Osteoblast (primary cell): ENCODE results near the gene PLA2G4E. TPM values are rescaled to one million over a fixed set of nuclear protein-coding genes. Genes with fewer than 3 reads are reported as not detected.

Experiments
- DNase-seq: peaks from one replicate; pipeline ENCODE4 v3.0.0; 2011; ENCODE audit warnings: low spot score, mixed read lengths; ENCODE audit not compliant: insufficient read length; ENCODE audit errors: missing footprints
- H2AFZ ChIP-seq: 2 replicates; pipeline ENCODE4 v1.6.0; 2011; ENCODE audit warnings: mild to moderate bottlenecking, low read length
- H3K27ac ChIP-seq: 2 replicates; pipeline ENCODE4 v1.5.1; 2011; ENCODE audit warnings: mild to moderate bottlenecking, low read depth, low read length, moderate library complexity
- H3K27me3 ChIP-seq: 2 replicates; pipeline ENCODE4 v1.6.0; 2012; ENCODE audit warnings: mild to moderate bottlenecking, control low read depth, inconsistent platforms, low read length, moderate library complexity; ENCODE audit not compliant: insufficient read depth
- H3K36me3 ChIP-seq: 2 replicates; pipeline ENCODE4 v1.5.1; 2011; ENCODE audit warnings: mild to moderate bottlenecking, low read length, control low read depth, moderate library complexity; ENCODE audit not compliant: insufficient read depth
- H3K4me1 ChIP-seq: 2 replicates; pipeline ENCODE4 v1.5.1; 2011; ENCODE audit warnings: mild to moderate bottlenecking, low read length, control low read depth, moderate library complexity; ENCODE audit not compliant: insufficient read depth
- H3K4me2 ChIP-seq: 2 replicates; pipeline ENCODE4 v1.6.0; 2011; ENCODE audit warnings: mild to moderate bottlenecking, low read length; ENCODE audit not compliant: insufficient read depth
- H3K4me3 ChIP-seq: fragments of 200-600 bp; sonication (generic); 3 replicates; pipeline ENCODE4 v1.5.1; 2012; ENCODE audit warnings: mild to moderate bottlenecking, low read length, inconsistent platforms; ENCODE audit not compliant: insufficient read depth
- H3K79me2 ChIP-seq: 2 replicates; pipeline ENCODE4 v1.6.0; 2012; ENCODE audit warnings: mild to moderate bottlenecking, low read length, control low read depth, inconsistent platforms; ENCODE audit not compliant: insufficient read depth
- H3K9me3 ChIP-seq: 2 replicates; pipeline ENCODE4 v1.5.1; 2011; ENCODE audit warnings: low read depth, low read length, control low read depth
- H4K20me1 ChIP-seq: 2 replicates; pipeline ENCODE4 v1.6.0; 2012; ENCODE audit warnings: mild to moderate bottlenecking, low read length, control low read depth; ENCODE audit not compliant: insufficient read depth
- total RNA-seq: library from RNA; depleted of rRNA; stranded (reverse); fragments of >200 nt; gene quantifications from 2 replicates; pipeline ENCODE4 v1.2.3, GENCODE V29; 2012
- TF ChIP-seq, protein P1 (sequence below): IDR thresholded peaks from 2 replicates; pipeline ENCODE4 v1.5.1; 2011; ENCODE audit warnings: mild to moderate bottlenecking, low read depth, low read length, moderate library complexity; ENCODE audit errors: extremely low read depth

PLA2G4E gene
- total RNA-seq, 1 donor = not detected

DNA sequence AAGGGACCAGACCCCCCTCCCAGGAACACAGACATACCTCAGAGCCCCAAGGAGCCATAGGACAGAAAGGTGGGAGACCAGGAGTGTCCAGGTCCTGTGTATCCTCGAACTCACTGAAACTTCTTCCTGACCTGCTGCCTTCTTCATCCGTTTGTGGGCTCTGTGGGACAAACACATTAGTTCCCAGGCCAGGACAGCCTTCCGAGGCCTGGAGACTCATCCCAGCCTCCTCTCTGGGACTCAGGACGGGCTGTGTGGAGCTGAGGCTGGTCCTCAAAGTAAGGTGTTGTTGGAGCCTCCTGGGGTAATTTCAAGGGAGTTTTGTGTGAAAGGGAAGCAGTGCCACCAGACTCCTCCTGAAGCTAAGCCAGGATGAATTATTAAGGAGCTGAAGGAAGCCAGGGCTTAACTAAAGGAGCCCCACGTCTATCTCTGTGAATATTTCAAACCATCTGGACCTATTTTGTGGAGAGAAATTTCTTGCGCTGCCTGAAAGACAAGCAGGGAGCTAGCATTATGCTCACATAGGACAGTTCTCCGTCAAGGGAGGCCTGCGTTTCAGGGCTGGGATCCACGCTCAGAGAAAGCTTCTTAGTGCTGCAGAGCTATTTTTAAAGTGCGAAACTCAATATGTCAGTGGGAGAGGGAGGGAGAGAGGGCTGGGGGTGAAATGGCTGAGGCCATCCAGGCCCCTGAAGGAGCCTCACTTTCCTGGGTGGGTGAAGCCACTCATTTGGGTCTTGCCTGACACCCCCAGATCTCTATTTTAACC, 29.8 kb upstream of the PLA2G4E start:
- TF ChIP-seq, protein P1, sequence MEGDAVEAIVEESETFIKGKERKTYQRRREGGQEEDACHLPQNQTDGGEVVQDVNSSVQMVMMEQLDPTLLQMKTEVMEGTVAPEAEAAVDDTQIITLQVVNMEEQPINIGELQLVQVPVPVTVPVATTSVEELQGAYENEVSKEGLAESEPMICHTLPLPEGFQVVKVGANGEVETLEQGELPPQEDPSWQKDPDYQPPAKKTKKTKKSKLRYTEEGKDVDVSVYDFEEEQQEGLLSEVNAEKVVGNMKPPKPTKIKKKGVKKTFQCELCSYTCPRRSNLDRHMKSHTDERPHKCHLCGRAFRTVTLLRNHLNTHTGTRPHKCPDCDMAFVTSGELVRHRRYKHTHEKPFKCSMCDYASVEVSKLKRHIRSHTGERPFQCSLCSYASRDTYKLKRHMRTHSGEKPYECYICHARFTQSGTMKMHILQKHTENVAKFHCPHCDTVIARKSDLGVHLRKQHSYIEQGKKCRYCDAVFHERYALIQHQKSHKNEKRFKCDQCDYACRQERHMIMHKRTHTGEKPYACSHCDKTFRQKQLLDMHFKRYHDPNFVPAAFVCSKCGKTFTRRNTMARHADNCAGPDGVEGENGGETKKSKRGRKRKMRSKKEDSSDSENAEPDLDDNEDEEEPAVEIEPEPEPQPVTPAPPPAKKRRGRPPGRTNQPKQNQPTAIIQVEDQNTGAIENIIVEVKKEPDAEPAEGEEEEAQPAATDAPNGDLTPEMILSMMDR = no peak
- H2AFZ ChIP-seq = no peak overlapping the region
- H3K27ac ChIP-seq = no peak overlapping the region
- no peak overlapping the region for H3K4me3 ChIP-seq
- H3K79me2 ChIP-seq = no peaks in the 10 kb centered on the region
- no peaks in the 10 kb centered on the region for H3K4me1 ChIP-seq
- H3K27me3 ChIP-seq = peaks cover 40% of the 10 kb centered on the region
- H3K9me3 ChIP-seq = no peaks in the 10 kb centered on the region
- H3K4me2 ChIP-seq = no peak overlapping the region
- no peaks in the 10 kb centered on the region for H4K20me1 ChIP-seq
- no peaks in the 10 kb centered on the region for H3K36me3 ChIP-seq
- no peak for DNase-seq

DNA sequence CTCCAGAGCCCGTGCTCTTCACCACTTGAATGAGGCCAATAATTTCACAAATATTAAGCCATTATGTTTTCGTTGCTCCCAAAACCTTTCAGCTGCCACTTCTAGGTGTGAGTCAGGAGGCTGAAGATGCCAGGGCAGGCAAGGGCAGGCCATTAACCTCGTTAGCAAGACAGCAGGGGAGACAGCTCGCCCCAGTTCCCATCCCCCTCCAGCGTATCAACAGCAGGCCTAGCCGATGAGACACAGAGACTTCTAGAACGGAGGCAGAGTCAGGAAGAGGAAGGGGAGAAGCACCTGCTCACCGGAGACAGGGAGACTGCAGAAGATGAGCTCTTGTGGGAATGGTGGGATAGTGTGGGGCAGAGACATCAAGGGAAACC, 28.0 kb upstream of the PLA2G4E start:
- Histone ChIP-seq H3K4me1 (no peaks in the 10 kb centered on the region), H3K36me3 (no peaks in the 10 kb centered on the region), H3K4me3 (no peak overlapping the region), H3K79me2 (no peaks in the 10 kb centered on the region), H4K20me1 (no peaks in the 10 kb centered on the region), H3K27me3 (peaks cover 37% of the 10 kb centered on the region), H3K4me2 (no peak overlapping the region), H2AFZ (no peak overlapping the region), H3K9me3 (no peaks in the 10 kb centered on the region), H3K27ac (no peak overlapping the region)
- no peak for DNase-seq
- TF ChIP-seq, protein P1 = no peak

DNA sequence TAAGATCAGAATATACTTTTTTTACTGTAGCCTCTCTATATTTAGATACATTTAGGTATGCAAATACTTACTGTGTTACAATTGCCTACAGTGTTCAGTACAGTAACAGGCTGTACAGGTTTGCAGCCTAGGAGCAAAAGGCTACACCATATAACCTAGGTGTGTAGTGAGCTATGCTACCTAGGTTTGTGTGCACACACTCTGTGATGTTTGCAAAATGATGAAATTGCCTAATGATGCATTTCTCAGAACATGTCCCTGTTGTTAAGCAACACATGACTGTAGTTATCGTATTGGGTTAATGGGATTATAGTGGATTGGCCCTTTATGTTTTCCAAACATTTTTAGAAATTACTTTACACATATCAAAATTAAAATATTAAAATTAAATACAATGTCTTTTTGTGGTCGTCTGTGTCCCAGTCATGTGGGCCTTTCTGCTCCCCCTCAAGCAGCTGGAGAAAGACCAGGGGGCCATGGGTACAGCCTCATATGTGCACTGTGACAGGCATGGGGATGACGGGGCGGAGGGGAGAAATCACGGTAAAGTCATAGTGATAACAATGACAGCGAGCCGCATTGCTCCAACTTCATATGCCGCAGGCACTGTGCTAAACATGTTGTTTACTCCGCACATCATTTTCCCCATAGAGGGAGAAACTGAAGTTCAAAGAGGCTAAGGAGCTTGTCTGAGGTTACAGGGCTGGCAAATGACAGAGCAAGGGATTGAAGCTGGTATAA, 27.4 kb upstream of the PLA2G4E start:
- no peaks in the 10 kb centered on the region for H3K9me3 ChIP-seq

More for the DNA sequence above, 27.4 kb upstream of the PLA2G4E start:
- no peaks in the 10 kb centered on the region for H3K36me3 ChIP-seq
- H3K4me1 ChIP-seq = no peaks in the 10 kb centered on the region
- H3K4me2 ChIP-seq = no peak overlapping the region
- no peaks in the 10 kb centered on the region for H3K79me2 ChIP-seq
- no peak overlapping the region for H3K27ac ChIP-seq
- no peak overlapping the region for H2AFZ ChIP-seq
- TF ChIP-seq, protein P1 = no peak
- peaks cover 32% of the 10 kb centered on the region for H3K27me3 ChIP-seq
- no peak for DNase-seq
- no peaks in the 10 kb centered on the region for H4K20me1 ChIP-seq
- no peak overlapping the region for H3K4me3 ChIP-seq
